ENCODE results near the gene PODN.

Gene PODN

GRCh38 chr1:53120659-53121058 lies 58.6 kb downstream of the PODN start:
- H3K36me3 ChIP-seq (ENCODE audit: low read depth): no peaks in the 10 kb centered on the region
- no peaks in the 10 kb centered on the region for H3K27me3 ChIP-seq (ENCODE audit: insufficient read depth, poor library complexity, severe bottlenecking)
- no peaks in the 10 kb centered on the region for H3K9me3 ChIP-seq (ENCODE audit: severe bottlenecking)
- no peak overlapping the region for H3K27ac ChIP-seq (ENCODE audit: poor library complexity, severe bottlenecking)
- H3K4me1 ChIP-seq (ENCODE audit: insufficient read depth, poor library complexity, severe bottlenecking): no peaks in the 10 kb centered on the region
- TF ChIP-seq, protein P1, sequence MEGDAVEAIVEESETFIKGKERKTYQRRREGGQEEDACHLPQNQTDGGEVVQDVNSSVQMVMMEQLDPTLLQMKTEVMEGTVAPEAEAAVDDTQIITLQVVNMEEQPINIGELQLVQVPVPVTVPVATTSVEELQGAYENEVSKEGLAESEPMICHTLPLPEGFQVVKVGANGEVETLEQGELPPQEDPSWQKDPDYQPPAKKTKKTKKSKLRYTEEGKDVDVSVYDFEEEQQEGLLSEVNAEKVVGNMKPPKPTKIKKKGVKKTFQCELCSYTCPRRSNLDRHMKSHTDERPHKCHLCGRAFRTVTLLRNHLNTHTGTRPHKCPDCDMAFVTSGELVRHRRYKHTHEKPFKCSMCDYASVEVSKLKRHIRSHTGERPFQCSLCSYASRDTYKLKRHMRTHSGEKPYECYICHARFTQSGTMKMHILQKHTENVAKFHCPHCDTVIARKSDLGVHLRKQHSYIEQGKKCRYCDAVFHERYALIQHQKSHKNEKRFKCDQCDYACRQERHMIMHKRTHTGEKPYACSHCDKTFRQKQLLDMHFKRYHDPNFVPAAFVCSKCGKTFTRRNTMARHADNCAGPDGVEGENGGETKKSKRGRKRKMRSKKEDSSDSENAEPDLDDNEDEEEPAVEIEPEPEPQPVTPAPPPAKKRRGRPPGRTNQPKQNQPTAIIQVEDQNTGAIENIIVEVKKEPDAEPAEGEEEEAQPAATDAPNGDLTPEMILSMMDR (IDR thresholded peaks at IDR 0.05; ENCODE audit: poor library complexity, severe bottlenecking): no peak
- no peak overlapping the region for H3K4me3 ChIP-seq (ENCODE audit: severe bottlenecking)
- no peak for DNase-seq (ENCODE audit: low spot score)
- ATAC-seq (ENCODE audit: low read depth): no peak

DNA sequence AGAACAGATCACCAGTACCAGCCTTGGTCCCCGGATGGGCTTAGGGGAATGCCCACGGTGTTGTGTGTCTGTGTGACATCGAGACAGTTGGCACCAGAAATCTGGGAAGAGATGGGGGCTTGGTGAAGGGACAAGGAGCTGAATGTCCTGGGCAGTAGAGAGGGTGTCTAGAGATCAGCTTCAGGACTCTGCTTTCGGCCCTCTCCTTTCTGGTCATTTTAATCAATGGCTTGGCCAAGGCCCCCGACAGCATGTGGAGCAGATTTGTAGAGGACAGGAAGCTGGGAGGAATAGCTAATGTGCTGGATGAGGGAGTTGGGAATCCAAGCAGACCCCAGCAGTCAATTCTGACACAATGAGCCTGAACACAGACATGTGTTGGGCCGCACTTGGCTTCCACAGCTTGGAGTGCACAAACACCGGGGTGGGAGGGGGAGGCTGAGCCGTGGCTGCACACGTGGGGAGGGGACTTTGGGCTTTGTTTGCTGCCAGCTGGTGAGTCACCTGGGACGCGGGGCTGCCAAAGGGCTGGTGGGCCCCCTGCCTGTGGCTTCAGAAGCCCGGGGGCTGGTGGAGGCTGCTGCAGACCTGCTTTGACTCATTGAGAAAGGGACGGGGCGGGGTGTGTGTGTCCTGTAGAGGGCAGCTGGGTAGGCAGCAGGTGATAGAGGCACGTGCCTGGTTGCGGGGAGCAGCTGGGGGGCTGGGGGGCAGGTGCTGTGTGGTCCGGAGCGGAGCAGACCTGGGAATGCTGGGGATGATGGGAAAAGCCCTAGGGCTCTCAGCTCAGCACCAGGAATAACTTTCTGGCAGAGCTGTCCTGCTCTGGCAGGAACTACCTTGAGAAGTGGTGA lies 59.5 kb downstream of the PODN start:
- H3K36me3 ChIP-seq (ENCODE audit: low read depth): no peaks in the 10 kb centered on the region
- ATAC-seq (ENCODE audit: low read depth) (no peak; the same call in 2 of the 3 replicates), DNase-seq (ENCODE audit: low spot score) (no peak)
- no peaks in the 10 kb centered on the region for H3K9me3 ChIP-seq (ENCODE audit: severe bottlenecking)
- no peak overlapping the region for H3K27ac ChIP-seq (ENCODE audit: poor library complexity, severe bottlenecking)
- H3K4me1 ChIP-seq (ENCODE audit: insufficient read depth, poor library complexity, severe bottlenecking): no peaks in the 10 kb centered on the region
- no peak overlapping the region for H3K4me3 ChIP-seq (ENCODE audit: severe bottlenecking)
- TF ChIP-seq, protein P1 (IDR thresholded peaks at IDR 0.05; ENCODE audit: poor library complexity, severe bottlenecking): no peak
- H3K27me3 ChIP-seq (ENCODE audit: insufficient read depth, poor library complexity, severe bottlenecking): no peaks in the 10 kb centered on the region

GRCh38 chr1:53122201-53122885 lies 60.3 kb downstream of the PODN start:
- Histone ChIP-seq H3K9me3 (ENCODE audit: severe bottlenecking) (no peaks in the 10 kb centered on the region), H3K36me3 (ENCODE audit: low read depth) (no peaks in the 10 kb centered on the region), H3K27me3 (ENCODE audit: insufficient read depth, poor library complexity, severe bottlenecking) (no peaks in the 10 kb centered on the region), H3K4me3 (ENCODE audit: severe bottlenecking) (no peak overlapping the region), H3K27ac (ENCODE audit: poor library complexity, severe bottlenecking) (no peak overlapping the region), H3K4me1 (ENCODE audit: insufficient read depth, poor library complexity, severe bottlenecking) (no peaks in the 10 kb centered on the region)
- no peak for ATAC-seq (ENCODE audit: low read depth)
- DNase-seq (ENCODE audit: low spot score): no peak
- TF ChIP-seq, protein P1 (IDR thresholded peaks at IDR 0.05; ENCODE audit: poor library complexity, severe bottlenecking): no peak

GRCh38 chr1:53122961-53123413 lies 61.0 kb downstream of the PODN start:
- TF ChIP-seq, protein P1 (IDR thresholded peaks at IDR 0.05; ENCODE audit: poor library complexity, severe bottlenecking): no peak

More at GRCh38 chr1:53122961-53123413, 61.0 kb downstream of the PODN start:
- Histone ChIP-seq H3K36me3 (ENCODE audit: low read depth) (no peaks in the 10 kb centered on the region), H3K27me3 (ENCODE audit: insufficient read depth, poor library complexity, severe bottlenecking) (no peaks in the 10 kb centered on the region), H3K4me3 (ENCODE audit: severe bottlenecking) (no peak overlapping the region), H3K27ac (ENCODE audit: poor library complexity, severe bottlenecking) (no peak overlapping the region), H3K9me3 (ENCODE audit: severe bottlenecking) (no peaks in the 10 kb centered on the region), H3K4me1 (ENCODE audit: insufficient read depth, poor library complexity, severe bottlenecking) (no peaks in the 10 kb centered on the region)
- ATAC-seq (ENCODE audit: low read depth) (no peak), DNase-seq (ENCODE audit: low spot score) (no peak)

Measured in RWPE2 (cell line).